GM19452 (cell line): Measurements from ENCODE around the gene ITPK1.
A peak's percentile ranks its signal among the peaks of the same experiment; 100 is the strongest.
"Not testable (repeated sequence)": the region's sequence is repeated elsewhere in the genome, so short reads cannot be mapped to it uniquely, and the experiment has no call there.

ENCODE experiments used
- ATAC-seq: cut with Tn5 transposase; IDR thresholded peaks from one replicate; pipeline ENCODE4 v1.9.1; 2021; ENCODE audit not compliant: unreplicated experiment

Gene ITPK1

GRCh38 chr14:93131257-93131820 is 15.6 kb upstream of the ITPK1 start:
- not testable (repeated sequence) for ATAC-seq

- ATAC-seq, result no peak
Measured at GRCh38 chr14:93128725-93129459, 13.2 kb upstream of the ITPK1 start.

- no peak for ATAC-seq
Measured at GRCh38 chr14:93126111-93126510, 10.4 kb upstream of the ITPK1 start.

- no peak for ATAC-seq
Measured at GRCh38 chr14:93122826-93123225, 7.1 kb upstream of the ITPK1 start.

- ATAC-seq, result no peak
Measured at GRCh38 chr14:93121030-93121834, 5.5 kb upstream of the ITPK1 start.

- ATAC-seq, result no peak
Measured at GRCh38 chr14:93120517-93120916, 4.8 kb upstream of the ITPK1 start.

GRCh38 chr14:93116676-93117200 is 1.0 kb upstream of the ITPK1 start:
- ATAC-seq, result no peak

- ATAC-seq, result peak; percentile 80
Measured at GRCh38 chr14:93115069-93115820, 480 bp downstream of the ITPK1 start.

- peak; percentile 3 for ATAC-seq
Measured at GRCh38 chr14:93114713-93115068, 1.0 kb downstream of the ITPK1 start.

GRCh38 chr14:93114068-93114710 is 1.5 kb downstream of the ITPK1 start:
- ATAC-seq, result no peak

- ATAC-seq, result no peak
Measured at GRCh38 chr14:93113678-93114067, 2.1 kb downstream of the ITPK1 start.

GRCh38 chr14:93112891-93113677 is 2.6 kb downstream of the ITPK1 start:
- no peak for ATAC-seq

- ATAC-seq, result not testable (repeated sequence)
Measured at GRCh38 chr14:93111541-93111940, 4.2 kb downstream of the ITPK1 start.

GRCh38 chr14:93110856-93111419 is 4.8 kb downstream of the ITPK1 start:
- no peak for ATAC-seq

GRCh38 chr14:93109572-93110481 is 5.9 kb downstream of the ITPK1 start:
- no peak for ATAC-seq

- no peak for ATAC-seq
Measured at GRCh38 chr14:93108105-93108504, 7.6 kb downstream of the ITPK1 start.

GRCh38 chr14:93107453-93107852 is 8.3 kb downstream of the ITPK1 start:
- no peak for ATAC-seq

GRCh38 chr14:93106541-93107156 is 9.1 kb downstream of the ITPK1 start:
- no peak for ATAC-seq
